Activated T-cell treated with anti-CD3 and anti-CD28 coated beads for 1 hour (primary cell): ENCODE data around the gene MT3.
"Not testable (repeated sequence)": the region's sequence is repeated elsewhere in the genome, so short reads cannot be mapped to it uniquely, and the experiment has no call there.

Source experiments
- DNase-seq: peaks from one replicate; pipeline ENCODE4 v3.0.0-alpha.2; 2020; ENCODE audit warnings: low read depth

The MT3 gene

DNA sequence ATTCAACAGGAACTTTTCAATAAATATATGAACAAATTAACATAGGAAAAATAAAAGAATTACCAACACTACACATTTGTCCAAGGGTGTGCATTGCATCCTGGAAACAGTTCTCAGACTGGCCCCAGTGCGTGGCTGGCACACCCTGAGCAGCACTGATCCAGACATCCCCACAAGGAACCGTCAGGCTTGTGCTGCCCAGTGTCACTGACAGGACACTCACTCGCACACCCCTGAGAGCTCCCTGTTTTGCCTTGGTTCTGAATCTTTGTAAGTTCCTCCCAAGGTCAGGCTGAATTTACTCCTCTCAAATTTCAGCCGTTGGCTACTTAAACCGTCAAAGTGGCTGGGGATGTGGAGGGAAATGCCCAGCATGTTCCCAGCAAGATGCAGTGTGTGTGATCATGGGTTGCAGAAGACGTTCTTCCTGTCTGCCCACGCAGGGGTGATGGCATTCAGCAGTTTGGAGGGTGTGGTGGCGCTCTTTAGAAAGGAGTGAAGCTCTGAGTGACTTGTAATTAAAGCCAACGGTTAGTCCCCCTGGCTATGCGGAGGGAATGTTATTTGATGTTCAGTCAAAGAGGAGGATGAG is 20.8 kb downstream of the MT3 start:
- peak; percentile 47 for DNase-seq

DNA sequence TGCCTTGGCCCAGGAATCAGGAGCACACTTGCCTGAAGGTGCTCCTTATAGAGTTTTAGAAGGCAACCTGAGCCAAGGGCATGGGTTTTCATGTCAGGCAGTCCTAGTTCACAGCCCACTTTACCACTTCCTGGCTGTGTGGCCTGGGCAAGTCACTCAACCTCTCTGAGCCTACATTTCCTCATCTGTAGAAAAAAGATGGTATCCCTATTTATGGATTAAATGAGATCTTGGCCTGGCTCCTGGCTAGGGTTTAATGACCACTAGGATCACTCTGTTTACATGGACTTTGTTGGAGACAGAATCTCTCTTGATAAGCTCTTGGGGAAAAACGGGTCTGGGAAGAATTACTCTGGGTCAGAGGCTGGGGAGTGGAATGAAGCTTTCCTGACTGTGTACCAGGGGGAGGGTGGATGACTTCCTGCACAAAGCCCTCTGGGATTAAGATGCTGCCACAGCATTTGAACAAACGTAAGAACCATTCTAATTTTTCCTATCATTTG is 21.3 kb downstream of the MT3 start:
- DNase-seq: no peak

DNA sequence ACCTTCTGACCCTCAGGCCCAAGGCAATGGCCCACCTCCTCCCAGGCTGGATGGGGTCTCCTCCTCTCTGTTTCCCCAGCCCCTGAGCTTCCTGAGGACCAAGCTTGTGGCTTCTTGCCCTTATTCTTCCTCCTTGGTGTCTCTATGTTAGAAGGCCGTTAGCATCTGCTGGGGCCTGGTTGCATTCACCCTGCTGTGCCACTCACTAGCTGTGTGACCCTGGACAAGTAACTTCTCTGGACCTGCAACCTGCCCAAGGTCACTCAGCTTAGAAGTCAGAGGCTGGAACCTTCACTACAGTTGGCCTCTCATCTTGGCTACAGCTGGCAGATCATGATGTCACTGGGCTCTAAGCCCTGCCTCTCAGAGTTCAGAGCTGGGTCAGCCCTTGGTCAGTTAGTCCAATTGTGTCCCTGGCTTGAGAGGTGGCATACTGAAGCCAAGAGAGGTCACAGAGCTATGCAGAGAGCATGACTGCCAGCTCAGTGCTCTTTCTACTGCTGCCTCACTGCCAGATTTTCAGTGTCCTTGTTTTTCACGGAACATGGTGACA is 22.0 kb downstream of the MT3 start:
- no peak for DNase-seq

DNA sequence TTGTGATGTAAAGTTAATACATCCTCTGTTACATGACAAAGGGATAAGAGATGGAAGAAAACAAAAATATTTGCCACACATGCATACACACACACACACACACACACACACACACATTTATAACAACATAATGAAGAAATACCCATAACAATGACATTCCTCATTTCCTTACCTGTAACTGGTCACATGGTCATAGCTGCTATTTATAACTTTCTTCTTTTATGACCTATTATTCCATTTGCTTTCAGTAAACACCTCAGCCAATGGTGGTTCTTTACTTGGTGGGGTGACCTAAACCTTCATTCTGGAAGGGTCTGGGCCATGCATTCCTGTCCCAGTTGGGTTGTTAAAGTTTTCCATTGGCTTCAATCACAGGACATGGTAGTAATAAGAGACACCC is 24.4 kb downstream of the MT3 start:
- DNase-seq: no peak

DNA sequence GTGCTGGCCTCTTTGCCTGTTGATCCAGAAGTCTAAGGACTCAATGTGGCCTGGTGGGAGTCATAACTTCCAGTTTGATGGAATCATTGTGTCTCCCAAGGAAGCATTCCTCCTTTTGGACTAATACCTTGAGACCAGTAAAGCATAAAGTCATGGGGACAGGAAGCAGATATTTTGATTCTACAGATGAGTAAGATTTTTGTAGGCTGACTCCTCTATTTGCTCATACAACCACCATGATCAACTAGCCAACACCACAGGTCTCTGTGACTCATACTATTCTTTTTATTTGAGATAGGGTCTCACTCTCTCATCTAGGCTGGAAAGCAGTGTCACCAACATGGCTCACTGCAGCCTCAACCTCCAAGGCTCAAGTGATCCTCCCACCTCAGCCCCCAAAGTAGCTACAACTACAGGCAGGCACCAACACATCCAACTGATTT is 25.2 kb downstream of the MT3 start:
- DNase-seq: no peak

DNA sequence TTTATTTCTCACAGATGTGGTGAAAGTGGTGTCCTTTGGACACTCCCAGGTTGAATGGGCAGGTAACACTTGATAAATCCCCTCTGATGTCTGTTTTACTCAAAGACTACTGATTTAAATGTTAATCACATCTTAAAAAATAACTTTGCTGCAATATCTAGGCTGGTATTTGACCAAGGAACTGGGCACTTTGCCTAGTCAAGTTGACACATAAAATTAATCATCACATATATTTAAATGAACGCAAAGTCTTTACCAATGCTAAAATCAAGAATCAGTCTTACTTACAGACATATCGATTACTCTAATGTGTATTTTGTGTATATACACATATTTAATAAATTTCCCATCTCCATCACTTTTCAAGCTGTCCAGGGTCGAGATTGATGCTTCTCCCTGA is 26.0 kb downstream of the MT3 start:
- DNase-seq: no peak

DNA sequence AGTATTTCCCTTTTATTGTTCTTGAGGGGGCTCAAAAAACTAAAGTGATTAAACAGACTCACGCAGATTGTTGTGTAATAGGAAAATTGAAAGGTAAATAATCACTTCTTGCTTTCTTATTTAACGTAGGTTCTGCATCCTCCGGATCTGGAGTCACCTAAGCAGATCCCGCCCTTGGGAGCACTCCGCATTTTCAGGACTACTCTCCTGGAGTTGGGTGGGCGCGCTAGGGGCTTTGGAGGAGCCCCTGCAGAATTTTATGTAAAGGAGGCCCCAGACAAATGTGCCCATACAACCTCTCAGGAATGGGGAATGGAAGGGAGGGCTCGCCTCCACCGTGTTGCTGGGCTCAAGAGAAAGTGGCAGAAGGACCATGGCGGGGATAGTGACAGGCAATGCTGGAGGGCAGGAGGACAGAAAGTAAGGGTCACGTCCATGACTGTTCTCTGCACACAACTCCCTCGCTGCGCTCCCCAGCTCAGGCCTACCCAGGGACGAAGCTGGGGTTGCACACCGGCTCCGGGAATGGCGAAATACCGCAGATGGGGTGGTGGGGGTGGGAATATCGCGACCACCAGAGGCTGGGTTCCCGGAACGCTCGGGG is 27.4 kb downstream of the MT3 start:
- no peak for DNase-seq

DNA sequence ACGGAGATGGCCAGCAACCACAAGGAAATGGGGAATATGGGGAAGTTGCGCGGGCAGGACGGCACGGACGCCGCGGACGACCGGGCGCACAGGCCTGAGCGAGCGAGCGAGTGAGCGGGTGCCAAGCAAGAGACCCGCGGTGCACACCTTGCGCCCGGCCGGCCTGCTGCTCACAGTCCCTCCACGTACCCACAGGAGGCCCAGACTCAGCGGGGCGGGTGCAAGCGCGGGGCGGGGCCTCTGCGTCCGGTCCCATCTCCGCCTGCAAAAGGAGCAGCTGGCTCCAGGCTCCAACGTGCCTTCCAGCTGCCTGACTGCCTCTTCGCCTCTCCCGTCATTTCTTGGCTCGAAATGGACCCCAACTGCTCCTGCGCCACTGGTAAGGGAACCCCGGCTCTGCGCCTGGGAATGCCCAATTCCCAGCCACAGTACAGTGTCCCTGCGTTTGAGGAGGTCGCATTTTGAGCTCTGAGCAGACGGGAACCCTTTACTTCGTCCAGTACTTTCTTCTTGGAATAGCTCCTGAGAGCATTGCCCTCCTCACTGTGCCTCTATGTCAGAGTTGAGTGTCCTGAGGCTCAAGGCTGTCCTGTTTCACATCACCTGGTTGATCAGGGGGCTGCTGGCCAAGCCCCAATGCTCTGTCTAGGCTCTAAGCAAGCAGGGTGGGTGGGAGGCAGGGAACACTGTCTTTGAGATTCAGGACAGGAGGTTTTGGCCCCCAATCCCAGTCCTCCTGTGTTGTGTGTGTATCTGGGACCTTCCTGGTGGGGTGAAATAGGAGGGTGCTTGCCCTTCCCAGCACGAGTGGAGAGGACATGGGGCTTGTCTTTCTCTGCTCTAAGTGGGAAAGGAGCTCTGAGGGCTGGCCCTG is 28.1 kb downstream of the MT3 start:
- DNase-seq: peak; percentile 40

DNA sequence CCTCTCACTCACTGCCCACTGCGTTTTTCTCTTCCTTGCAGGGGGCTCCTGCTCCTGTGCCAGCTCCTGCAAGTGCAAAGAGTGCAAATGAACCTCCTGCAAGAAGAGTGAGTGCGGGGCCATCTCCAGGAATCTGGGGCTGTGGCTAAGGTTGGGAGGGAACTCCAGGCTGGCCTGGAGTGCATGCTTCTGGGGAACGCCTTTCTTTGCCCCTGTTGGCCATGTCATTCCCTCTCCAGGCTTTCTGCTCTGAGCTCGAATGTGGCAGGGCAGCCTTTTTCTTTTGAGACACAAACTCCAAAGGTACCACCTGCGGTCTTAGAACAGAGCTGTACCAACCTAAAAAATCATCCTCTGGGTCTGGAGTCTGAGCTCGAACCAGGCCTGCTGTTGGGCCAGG is 28.8 kb downstream of the MT3 start:
- DNase-seq: no peak

DNA sequence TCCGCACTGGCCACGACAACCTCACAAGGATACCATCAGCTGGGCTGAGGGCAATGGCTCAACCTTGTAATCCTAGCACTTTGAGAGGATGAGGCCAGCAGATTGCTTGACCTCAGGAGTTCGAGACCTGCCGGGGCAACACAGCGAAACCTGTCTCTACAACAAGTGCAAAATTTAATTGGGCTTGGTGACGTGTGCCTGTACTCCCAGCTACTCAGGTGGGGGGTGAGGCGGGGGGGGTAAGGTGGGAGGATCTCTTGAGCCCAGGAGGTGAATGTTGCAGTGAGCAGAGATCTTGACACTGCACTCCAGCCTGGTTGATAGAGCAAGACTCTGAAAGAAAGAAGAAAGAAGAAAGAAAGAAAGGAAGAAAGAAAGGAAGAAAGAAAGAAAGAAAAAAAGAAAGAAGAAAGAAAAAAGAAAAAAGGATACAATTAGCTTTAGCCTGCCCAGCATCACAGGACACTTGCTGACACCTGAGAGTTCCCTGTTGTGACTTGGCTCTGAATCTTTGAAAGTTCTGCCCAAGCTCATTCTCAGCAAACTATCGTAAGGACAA is 31.1 kb downstream of the MT3 start:
- DNase-seq: no peak

DNA sequence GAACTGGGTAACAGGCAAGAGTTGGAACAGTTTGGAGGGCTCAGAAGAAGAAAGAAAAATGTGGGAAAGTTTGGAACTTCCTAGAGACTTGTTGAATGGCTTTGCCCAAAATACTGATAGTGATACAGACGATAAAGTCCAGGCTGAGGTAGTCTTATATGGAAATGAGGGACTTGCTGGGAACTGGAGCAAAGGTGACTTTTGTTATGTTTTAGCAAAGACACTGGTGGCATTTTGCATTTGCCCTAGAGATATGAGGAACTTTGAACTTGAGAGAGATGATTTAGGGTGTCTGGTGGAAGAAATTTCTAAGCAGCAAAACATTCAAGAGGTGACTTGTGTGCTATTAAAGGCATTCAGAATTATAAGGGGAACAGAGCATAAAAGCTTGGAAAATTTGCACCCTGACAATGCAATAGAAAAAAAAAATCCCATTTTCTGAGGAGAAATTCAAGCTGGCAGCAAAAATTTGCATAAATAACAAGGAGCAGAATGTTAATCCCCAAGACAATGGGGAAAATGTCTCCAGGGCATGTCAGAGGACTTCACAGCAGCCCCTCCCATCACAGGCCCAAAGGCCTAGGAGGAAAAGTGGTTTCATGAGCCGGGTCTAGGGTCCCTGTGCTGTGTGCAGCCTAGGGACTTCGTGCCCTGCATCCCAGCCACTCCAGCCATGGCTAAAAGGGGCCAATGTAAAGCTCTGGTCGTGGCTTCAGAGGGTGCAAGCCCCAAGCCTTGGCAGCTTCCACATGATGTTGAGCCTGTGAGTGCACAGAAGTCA is 32.5 kb downstream of the MT3 start:
- not testable (repeated sequence) for DNase-seq

DNA sequence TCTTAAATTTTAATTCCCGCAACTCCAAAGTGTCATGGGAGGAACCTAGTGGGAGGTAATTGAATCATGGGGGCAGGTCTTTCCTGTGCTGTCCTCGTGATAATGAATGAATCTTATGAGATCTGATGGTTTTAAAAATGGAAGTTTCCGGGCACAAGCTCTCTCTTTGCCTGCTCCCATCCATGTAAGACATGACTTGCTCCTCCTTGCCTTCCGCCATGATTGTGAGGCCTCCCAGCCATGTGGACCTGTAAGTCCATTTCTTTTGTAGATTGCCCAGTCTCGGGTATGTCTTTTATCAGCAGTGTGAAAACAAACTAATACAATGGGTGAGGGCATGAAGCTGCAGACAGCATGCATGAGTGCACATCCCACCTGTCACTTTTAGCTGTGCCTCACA is 33.9 kb downstream of the MT3 start:
- DNase-seq: not testable (repeated sequence)

DNA sequence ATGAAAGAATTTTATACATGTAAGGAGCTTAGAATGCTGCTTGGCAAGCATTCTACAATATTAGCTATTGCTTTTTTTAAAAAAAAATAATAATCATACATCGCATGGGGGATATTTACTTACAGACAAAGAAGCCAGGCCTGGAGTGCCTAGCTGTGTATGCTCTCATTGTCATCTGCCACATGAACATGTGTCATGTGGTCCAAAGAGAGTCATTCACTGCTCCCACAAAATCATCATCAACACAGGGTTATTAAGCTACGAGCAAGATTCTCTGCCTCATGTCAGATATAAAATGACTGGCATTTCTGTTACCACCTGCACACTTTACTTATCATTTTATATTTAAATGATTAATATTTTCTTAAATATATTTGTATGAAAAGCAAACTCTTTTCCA is 34.3 kb downstream of the MT3 start:
- DNase-seq: no peak

DNA sequence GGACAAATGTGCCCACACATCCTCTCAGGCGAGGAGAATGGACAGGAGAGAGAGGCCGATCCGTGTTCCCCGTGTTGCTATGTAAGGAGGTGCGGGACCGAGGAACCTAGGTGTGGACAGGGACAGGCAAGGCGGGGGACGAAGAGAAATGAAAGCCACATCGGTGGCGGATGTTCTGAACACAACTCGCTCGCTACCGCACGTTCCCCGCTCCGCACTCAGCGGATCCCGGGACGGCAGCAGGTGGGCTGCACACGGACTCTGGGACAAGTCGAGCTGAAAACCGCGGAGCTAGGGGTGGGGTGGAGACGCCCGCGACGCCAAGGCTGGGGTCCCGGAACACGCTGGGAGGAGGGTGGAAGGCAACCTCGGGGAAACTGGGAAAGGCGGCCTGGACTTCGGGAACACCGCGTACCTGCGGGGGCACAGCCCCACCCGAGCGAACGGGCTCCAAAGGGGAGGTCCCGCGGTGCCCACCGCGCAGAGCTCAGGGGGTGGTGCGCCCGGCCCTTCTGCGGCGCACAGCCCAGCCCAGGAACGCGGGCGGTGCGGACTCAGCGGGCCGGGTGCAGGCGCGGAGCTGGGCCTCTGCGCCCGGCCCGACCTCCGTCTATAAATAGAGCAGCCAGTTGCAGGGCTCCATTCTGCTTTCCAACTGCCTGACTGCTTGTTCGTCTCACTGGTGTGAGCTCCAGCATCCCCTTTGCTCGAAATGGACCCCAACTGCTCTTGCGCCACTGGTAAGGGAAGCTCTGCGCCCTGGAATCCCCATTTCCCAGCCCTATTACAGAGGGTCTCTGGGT is 36.0 kb downstream of the MT3 start, which contains the start of gene MT1E:
TSS of gene MT1E (plus strand) at position 642 of the 803 bp plus-strand sequence. CDS start at position 713, 71 bp downstream.
- no peak for DNase-seq

DNA sequence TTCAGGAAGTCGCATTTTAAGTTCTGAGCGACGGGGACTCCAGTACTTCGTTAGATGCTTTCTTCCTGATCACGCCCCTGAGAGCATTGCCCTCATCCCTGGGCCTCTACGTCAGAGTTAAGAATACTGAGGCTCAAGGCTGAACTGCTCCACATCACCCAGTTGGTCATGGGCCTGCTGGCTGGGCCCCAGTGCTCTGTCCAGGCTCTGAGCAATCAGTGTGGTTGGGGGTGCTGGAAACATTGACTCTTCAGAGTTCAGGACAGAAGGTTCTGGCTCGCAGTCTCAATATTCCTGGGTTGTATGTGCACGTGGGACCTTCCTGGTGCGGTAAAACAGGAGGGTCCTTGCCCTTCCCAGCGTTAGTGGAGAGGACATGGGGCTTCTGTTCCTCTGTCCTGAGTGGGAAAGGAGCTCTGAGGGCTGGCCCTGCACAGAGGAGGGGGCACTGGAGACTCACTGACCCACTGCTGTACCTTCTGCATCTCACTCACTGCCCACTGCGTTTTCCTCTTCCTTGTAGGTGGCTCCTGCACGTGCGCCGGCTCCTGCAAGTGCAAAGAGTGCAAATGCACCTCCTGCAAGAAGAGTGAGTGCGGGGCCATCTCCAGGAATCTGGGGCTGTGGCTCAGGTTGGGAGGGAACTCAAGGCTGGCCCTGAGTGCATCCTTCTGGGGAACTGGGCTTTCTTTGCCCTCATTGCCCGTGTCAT is 36.8 kb downstream of the MT3 start:
- no peak for DNase-seq

DNA sequence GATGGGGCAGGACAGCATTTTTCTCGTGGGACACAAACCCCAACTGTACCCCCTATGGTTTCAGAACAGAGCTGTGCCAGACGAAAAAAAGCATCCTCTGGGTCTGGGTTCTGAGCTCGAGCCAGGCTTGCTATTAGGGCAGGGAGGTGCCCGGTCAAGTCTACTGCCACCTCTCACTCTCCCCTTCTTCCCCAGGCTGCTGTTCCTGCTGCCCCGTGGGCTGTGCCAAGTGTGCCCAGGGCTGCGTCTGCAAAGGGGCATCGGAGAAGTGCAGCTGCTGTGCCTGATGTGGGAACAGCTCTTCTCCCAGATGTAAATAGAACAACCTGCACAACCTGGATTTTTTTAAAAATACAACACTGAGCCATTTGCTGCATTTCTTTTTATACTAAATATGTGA is 37.4 kb downstream of the MT3 start:
- no peak for DNase-seq

DNA sequence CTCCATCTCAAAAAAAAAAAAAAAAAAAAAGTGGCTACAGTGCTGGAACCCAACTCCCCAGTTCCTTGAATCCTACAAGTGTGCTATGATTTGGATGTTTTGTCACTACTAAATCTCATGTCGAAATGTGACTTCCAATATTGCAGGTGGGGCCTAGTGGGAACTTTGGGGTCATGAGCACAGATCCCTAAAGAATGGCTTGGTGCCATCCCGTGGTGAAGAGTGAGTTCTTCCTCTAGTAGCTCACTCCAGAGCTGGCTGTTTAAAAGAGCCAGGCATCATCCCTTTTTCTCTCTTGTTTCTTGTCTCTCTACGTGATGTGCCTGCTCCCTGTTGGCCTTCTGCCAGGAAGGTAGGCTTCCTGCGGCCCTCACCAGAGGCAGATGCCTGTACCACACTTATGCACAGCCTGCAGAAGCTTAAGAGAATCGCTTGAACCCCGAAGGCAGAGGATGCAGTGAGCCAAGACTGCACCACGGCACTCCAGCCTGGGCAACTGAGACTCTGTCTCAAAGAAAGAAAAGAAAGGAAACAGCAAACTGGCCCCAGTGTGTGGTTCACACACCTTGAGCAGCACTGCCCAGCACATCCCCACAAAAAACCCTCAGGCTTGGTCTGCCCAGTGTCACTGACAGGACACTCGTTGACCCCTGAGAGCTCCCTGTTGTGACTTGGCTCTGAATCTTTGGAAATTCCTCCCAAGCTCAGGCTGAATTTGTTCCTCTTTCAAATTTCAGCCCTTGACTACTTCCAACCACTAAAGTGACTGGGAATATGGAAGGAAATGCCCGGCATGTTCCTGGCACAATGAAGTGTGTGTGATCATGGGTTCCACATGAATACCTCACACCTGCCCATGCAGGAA is 39.4 kb downstream of the MT3 start:
- no peak for DNase-seq

DNA sequence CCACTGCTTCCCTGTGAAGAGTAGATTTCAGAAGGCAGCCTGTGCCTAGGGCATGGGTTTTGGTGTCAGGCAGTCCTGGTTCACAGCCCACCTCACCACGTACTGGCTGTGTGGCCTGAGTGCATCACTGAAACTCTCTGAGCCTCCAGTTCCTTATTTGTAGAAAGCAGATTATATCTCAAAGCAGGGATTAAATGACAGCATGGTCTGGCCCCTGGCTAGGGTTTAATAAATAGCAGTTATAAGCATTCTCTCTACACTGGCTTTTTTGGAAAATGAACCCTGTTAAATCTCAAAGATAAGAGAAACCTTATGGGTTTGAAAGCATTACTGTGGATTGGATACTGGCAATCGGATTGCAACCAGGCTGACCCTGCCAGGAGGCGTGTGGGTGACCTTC is 40.2 kb downstream of the MT3 start:
- DNase-seq: no peak

DNA sequence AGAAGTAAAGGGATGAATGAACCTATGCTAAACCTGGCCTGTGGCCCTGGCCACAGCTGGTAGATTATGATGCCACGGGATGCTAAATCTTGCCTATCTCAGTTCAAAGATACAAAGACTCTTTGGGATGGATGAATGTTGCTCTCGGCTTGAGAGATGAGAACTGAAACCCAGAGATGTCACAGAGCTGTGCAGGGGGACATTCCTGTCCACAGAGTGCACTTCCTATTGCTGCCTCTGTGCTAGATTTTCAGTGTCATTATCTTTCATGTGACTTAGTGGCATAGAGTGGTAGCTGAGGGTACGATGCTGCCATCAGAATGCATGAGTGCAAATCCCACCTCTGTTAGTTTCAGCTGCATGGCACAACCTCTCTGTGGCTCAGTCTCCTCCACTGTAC is 40.8 kb downstream of the MT3 start:
- DNase-seq: no peak
